Lung (tissue), 16 donors: ENCODE measurements around the gene PTCHD1. TPM values are rescaled to one million over a fixed set of nuclear protein-coding genes. Genes with fewer than 3 reads are reported as not detected.

Experiments used
- ATAC-seq: fragments of 200-7000 bp; cut with Tn5 transposase; one replicate; pipeline ENCODE4 v1.9.1; 2020; ENCODE audit warnings: moderate number of reproducible peaks; ENCODE audit not compliant: insufficient read depth, low FRiP score
- DNase-seq, 3 donors: peaks; one replicate each; pipeline ENCODE4 v3.0.0-alpha.2; 2013 to 2017
- H3K27ac ChIP-seq, 2 donors: one replicate each; pipeline ENCODE4 v1.5.1; 2013; ENCODE audit warnings: mild to moderate bottlenecking in 2 of 2, moderate library complexity in 2 of 2, control low read depth in 1 of 2, inconsistent platforms in 1 of 2, low read depth in 1 of 2, low read length in 1 of 2
- H3K27me3 ChIP-seq, 3 donors: one replicate each; pipeline ENCODE4 v1.5.1; 2013; ENCODE audit warnings: low read length in 2 of 3; ENCODE audit not compliant: control insufficient read depth in 3 of 3, insufficient read depth in 3 of 3
- H3K36me3 ChIP-seq, 4 donors: one replicate each; pipeline ENCODE4 v1.5.1; 2013; ENCODE audit warnings: low read length in 4 of 4, mild to moderate bottlenecking in 1 of 4, moderate library complexity in 1 of 4; ENCODE audit not compliant: control insufficient read depth in 4 of 4, insufficient read depth in 4 of 4
- H3K4me1 ChIP-seq, 5 donors: one replicate each; pipeline ENCODE4 v1.5.1; 2013; ENCODE audit warnings: low read length in 5 of 5, mild to moderate bottlenecking in 2 of 5, moderate library complexity in 1 of 5; ENCODE audit not compliant: control insufficient read depth in 5 of 5, insufficient read depth in 5 of 5
- H3K4me3 ChIP-seq: one replicate; pipeline ENCODE4 v1.5.1; 2013; ENCODE audit warnings: mild to moderate bottlenecking, control low read depth, moderate library complexity
- H3K9ac ChIP-seq, 2 donors: one replicate each; pipeline ENCODE4 v1.5.1; 2013; ENCODE audit warnings: low read length in 2 of 2, control low read depth in 1 of 2; ENCODE audit not compliant: insufficient read depth in 1 of 2
- H3K9me3 ChIP-seq, 4 donors: one replicate each; pipeline ENCODE4 v1.5.1; 2013; ENCODE audit warnings: low read length in 3 of 4, mild to moderate bottlenecking in 1 of 4, moderate library complexity in 1 of 4; ENCODE audit not compliant: control insufficient read depth in 4 of 4, insufficient read depth in 3 of 4
- CTCF ChIP-seq: IDR thresholded peaks from 2 replicates; pipeline ENCODE4 v1.5.1; 2012; ENCODE audit warnings: mild to moderate bottlenecking; ENCODE audit errors: control extremely low read depth, extremely low read depth
- WGBS, 2 donors: extraction: QIAGEN DNeasy Blood & Tissue Kit; methylation state at CpG; one replicate each; pipeline ENCODE4 v1.1.7; 2013; 5-methylcytosine and 5-hydroxymethylcytosine counted together
- long read RNA-seq, 5 donors: transcript quantifications; one replicate each; lab custom pipeline, GENCODE V29; 2026
- polyA plus RNA-seq, 2 donors: library from polyadenylated mRNA; stranded (reverse); fragments of 200-250 nt; gene quantifications; one replicate each; pipeline ENCODE4 v1.2.1, GENCODE V29; 2013
- total RNA-seq, 2 donors: library from RNA; depleted of rRNA in 1 of 2; stranded (reverse); fragments of >200 nt in 1 of 2; gene quantifications; one replicate each; pipeline ENCODE4 v1.2.1, GENCODE V29; 2014 to 2021
- donor health status: control.
- donor health status: control.
- donor health status: Bipolar disorder and iron deficiency.
- donor health status: healthy.
- donor health status: DM: yes; HTN: yes; CAD: no.

The PTCHD1 gene
- total RNA-seq (under 1 TPM; 0.28 to 0.48 TPM), polyA plus RNA-seq (under 1 TPM; 0.01 to 0.35 TPM)
- long read RNA-seq, donor 1 = 0 reads
- long read RNA-seq, donor 2 = 0 reads
- long read RNA-seq, donor 3 = 0 reads
- long read RNA-seq, donor 4 = 0 reads
- long read RNA-seq, donor 5 = 0 reads

- H3K9ac ChIP-seq = no peak within 1 kb of the TSS
- no peak for TF ChIP-seq CTCF
- no peak within 1 kb of the TSS for H3K27ac ChIP-seq
- peaks cover 9 to 58% (median 50%) of the 10 kb centered on the region in 3 donors for H3K27me3 ChIP-seq
- H3K9me3 ChIP-seq = peaks cover 0 to 6% (median 0%) of the 10 kb centered on the region in 4 donors
- peaks cover 0 to 18% (median 0%) of the 10 kb centered on the region in 5 donors for H3K4me1 ChIP-seq
- 0 to 35% methylated on average over 21 to 64 of the region's 64 CpGs for WGBS, 2 donors
- DNase-seq = no peak
- H3K36me3 ChIP-seq = no peaks in the 10 kb centered on the region
- H3K4me3 ChIP-seq = peak within 1 kb of the TSS; percentile 8
- no peak for ATAC-seq
Observed at GRCh38 chrX:23334848-23335599, at the start of gene PTCHD1. Gene PTCHD1 (plus strand): TSS chrX:23334849. CDS start chrX:23334876, 27 bp downstream.

GRCh38 chrX:23286731-23287130 is 47.9 kb upstream of the PTCHD1 start:
- no peak for DNase-seq
- H3K27ac ChIP-seq = no peak overlapping the region
- TF ChIP-seq CTCF = no peak
- WGBS, 2 donors = 84 to 92% methylated on average over 5 of the region's 5 CpGs
- no peak overlapping the region for H3K9ac ChIP-seq
- H3K4me1 ChIP-seq = no peaks in the 10 kb centered on the region
- ATAC-seq = no peak
- H3K27me3 ChIP-seq = peaks cover 0 to 2% (median 0%) of the 10 kb centered on the region in 3 donors
- no peaks in the 10 kb centered on the region for H3K36me3 ChIP-seq
- H3K9me3 ChIP-seq = no peaks in the 10 kb centered on the region
- no peak overlapping the region for H3K4me3 ChIP-seq

- TF ChIP-seq CTCF = no peak
- H3K36me3 ChIP-seq = no peaks in the 10 kb centered on the region
- ATAC-seq (no peak), DNase-seq (peak in 2 of 3 donors; percentile 3 to 30)
- WGBS, 2 donors = 64 to 80% methylated on average over 5 of the region's 5 CpGs
- no peak overlapping the region for H3K4me3 ChIP-seq
- H3K27me3 ChIP-seq = peaks cover 0 to 2% (median 0%) of the 10 kb centered on the region in 3 donors
- no peaks in the 10 kb centered on the region for H3K4me1 ChIP-seq
- no peak overlapping the region for H3K9ac ChIP-seq
- H3K27ac ChIP-seq = no peak overlapping the region
- no peaks in the 10 kb centered on the region for H3K9me3 ChIP-seq
Observed at GRCh38 chrX:23287191-23287725, 47.4 kb upstream of the PTCHD1 start.
